ENCODE measurements around the gene EDEM3.

EDEM3 gene

DNA sequence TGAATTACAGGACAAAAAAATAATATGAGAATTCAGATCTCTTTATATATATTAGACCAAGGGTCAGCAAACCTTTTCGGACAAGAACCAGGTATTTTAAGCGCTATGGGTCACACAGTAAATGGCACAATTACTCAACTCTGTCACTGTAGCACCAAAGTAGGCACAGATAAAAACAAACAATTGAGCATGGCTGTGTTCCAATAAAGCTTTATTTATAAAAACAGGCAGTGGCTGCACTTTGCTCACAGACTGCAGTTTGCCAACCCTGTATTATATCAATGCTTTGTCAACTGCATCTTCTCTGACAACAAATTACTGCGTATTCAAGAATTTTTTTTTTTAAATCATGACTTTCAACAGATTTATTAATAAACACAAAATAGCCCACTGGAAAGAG, 29.8 kb downstream of the EDEM3 start:
- no peaks in the 10 kb centered on the region for H3K9me3 ChIP-seq (ENCODE audit: severe bottlenecking)
- no peak for TF ChIP-seq CTCF (IDR thresholded peaks at IDR 0.05; ENCODE audit: poor library complexity, severe bottlenecking)
- no peak overlapping the region for H3K27ac ChIP-seq (ENCODE audit: poor library complexity, severe bottlenecking)
- H3K4me1 ChIP-seq (ENCODE audit: insufficient read depth, poor library complexity, severe bottlenecking), result peaks cover 6% of the 10 kb centered on the region
- no peak for ATAC-seq (ENCODE audit: low read depth)
- H3K4me3 ChIP-seq (ENCODE audit: severe bottlenecking), result no peak overlapping the region
- no peaks in the 10 kb centered on the region for H3K27me3 ChIP-seq (ENCODE audit: insufficient read depth, poor library complexity, severe bottlenecking)
- DNase-seq (ENCODE audit: low spot score), result no peak
- H3K36me3 ChIP-seq (ENCODE audit: low read depth), result peaks cover 80% of the 10 kb centered on the region

DNA sequence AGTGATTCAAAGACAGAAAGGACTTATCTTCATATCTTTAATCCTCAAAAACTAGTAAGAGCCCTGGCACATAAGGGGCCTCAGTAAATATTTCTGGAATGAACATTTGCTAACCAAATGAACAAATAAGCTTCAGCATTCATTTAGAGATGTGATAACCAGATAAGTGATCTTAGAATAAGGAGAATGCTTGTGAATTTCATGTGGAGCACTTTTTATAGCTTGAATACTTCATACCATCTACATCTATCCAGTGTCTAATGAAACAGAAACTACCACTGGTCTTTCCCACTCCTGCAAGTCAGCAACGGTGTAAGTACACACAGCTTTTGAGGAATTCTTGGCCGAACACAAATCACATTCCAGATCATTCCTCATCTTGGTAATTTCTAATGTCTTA, 38.5 kb downstream of the EDEM3 start:
- peaks cover 100% of the 10 kb centered on the region for H3K36me3 ChIP-seq (ENCODE audit: low read depth)
- no peak overlapping the region for H3K4me3 ChIP-seq (ENCODE audit: severe bottlenecking)
- ATAC-seq (ENCODE audit: low read depth) (no peak), DNase-seq (ENCODE audit: low spot score) (no peak)
- H3K9me3 ChIP-seq (ENCODE audit: severe bottlenecking), result no peaks in the 10 kb centered on the region
- H3K27ac ChIP-seq (ENCODE audit: poor library complexity, severe bottlenecking), result no peak overlapping the region
- no peak for TF ChIP-seq CTCF (IDR thresholded peaks at IDR 0.05; ENCODE audit: poor library complexity, severe bottlenecking)
- no peaks in the 10 kb centered on the region for H3K4me1 ChIP-seq (ENCODE audit: insufficient read depth, poor library complexity, severe bottlenecking)
- H3K27me3 ChIP-seq (ENCODE audit: insufficient read depth, poor library complexity, severe bottlenecking), result no peaks in the 10 kb centered on the region

GRCh38 chr1:184709418-184709817, 45.2 kb downstream of the EDEM3 start:
- Histone ChIP-seq H3K9me3 (ENCODE audit: severe bottlenecking) (no peaks in the 10 kb centered on the region), H3K27me3 (ENCODE audit: insufficient read depth, poor library complexity, severe bottlenecking) (no peaks in the 10 kb centered on the region), H3K4me3 (ENCODE audit: severe bottlenecking) (no peak overlapping the region), H3K4me1 (ENCODE audit: insufficient read depth, poor library complexity, severe bottlenecking) (no peaks in the 10 kb centered on the region), H3K36me3 (ENCODE audit: low read depth) (peaks cover 99% of the 10 kb centered on the region), H3K27ac (ENCODE audit: poor library complexity, severe bottlenecking) (no peak overlapping the region)
- TF ChIP-seq CTCF (IDR thresholded peaks at IDR 0.05; ENCODE audit: poor library complexity, severe bottlenecking), result no peak
- DNase-seq (ENCODE audit: low spot score) (no peak), ATAC-seq (ENCODE audit: low read depth) (no peak)

DNA sequence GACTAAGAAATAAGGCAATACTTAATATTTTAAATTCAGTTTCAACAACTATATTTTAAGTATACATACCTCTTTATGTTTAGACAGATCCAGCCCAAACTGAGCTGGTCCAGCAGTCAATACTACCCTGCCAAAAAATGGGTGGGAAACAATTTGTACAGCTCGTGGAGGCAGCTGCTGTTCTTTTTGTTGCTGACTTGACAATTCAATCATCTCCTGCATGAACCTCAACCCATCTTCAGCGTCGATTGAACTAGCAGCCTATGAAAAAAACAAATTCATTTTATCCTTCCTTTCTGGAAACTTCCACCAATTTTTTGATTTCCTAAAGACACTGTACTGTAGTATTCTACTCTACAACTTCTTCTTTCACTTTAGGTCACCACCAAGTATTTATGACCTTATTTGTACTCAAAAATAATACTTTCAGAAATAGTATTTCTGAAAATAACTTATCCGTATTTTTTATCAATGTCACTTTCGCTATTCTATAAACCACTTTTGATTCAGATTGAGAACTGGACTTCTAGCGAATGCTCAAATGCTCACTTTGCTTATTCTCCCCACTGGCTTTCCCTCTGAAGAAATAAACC, 46.5 kb downstream of the EDEM3 start:
- no peak for TF ChIP-seq CTCF (IDR thresholded peaks at IDR 0.05; ENCODE audit: poor library complexity, severe bottlenecking)
- H3K27me3 ChIP-seq (ENCODE audit: insufficient read depth, poor library complexity, severe bottlenecking), result no peaks in the 10 kb centered on the region
- H3K9me3 ChIP-seq (ENCODE audit: severe bottlenecking), result no peaks in the 10 kb centered on the region

DNA sequence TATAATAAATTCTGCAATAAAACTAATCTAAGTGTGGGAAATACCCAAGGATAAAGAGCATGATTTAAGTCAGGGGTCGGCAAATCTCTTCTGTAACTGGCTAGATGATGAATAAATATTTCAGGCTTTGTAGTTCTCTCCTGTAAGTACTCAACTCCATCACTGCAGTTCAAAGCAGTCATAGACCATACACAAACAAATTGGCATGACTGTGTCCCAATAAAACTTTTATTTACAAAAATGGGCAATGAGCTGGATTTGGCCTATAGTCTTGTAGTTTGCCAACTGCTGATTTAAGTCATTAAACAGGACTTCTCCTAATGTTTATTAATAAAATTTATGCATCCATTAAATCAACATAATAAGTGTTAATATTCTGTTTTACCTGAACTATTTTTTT, 49.4 kb downstream of the EDEM3 start:
- Histone ChIP-seq H3K4me1 (ENCODE audit: insufficient read depth, poor library complexity, severe bottlenecking) (no peaks in the 10 kb centered on the region), H3K36me3 (ENCODE audit: low read depth) (peaks cover 86% of the 10 kb centered on the region), H3K27ac (ENCODE audit: poor library complexity, severe bottlenecking) (no peak overlapping the region), H3K27me3 (ENCODE audit: insufficient read depth, poor library complexity, severe bottlenecking) (no peaks in the 10 kb centered on the region), H3K4me3 (ENCODE audit: severe bottlenecking) (no peak overlapping the region), H3K9me3 (ENCODE audit: severe bottlenecking) (no peaks in the 10 kb centered on the region)
- DNase-seq (ENCODE audit: low spot score), result no peak
- TF ChIP-seq CTCF (IDR thresholded peaks at IDR 0.05; ENCODE audit: poor library complexity, severe bottlenecking), result no peak
- no peak for ATAC-seq (ENCODE audit: low read depth)

More for the DNA sequence above, 46.5 kb downstream of the EDEM3 start:
- DNase-seq (ENCODE audit: low spot score) (no peak), ATAC-seq (ENCODE audit: low read depth) (no peak)
- no peak overlapping the region for H3K4me3 ChIP-seq (ENCODE audit: severe bottlenecking)
- peaks cover 93% of the 10 kb centered on the region for H3K36me3 ChIP-seq (ENCODE audit: low read depth)
- no peak overlapping the region for H3K27ac ChIP-seq (ENCODE audit: poor library complexity, severe bottlenecking)
- H3K4me1 ChIP-seq (ENCODE audit: insufficient read depth, poor library complexity, severe bottlenecking), result no peaks in the 10 kb centered on the region

Data from RWPE2 (cell line).